NK-92 treated with Interleukin-12 subunit alpha and Interleukin-12 subunit beta, amount 100 ng/mL, for 24 hours (cell line): ENCODE measurements around the gene AGMO.
"Not testable (repeated sequence)": the region's sequence is repeated elsewhere in the genome, so short reads cannot be mapped to it uniquely, and the experiment has no call there.

ENCODE experiments used
- DNase-seq: peaks from one replicate; lab custom pipeline; 2025; lab: John Stamatoyannopoulos, UW

The AGMO gene

DNA sequence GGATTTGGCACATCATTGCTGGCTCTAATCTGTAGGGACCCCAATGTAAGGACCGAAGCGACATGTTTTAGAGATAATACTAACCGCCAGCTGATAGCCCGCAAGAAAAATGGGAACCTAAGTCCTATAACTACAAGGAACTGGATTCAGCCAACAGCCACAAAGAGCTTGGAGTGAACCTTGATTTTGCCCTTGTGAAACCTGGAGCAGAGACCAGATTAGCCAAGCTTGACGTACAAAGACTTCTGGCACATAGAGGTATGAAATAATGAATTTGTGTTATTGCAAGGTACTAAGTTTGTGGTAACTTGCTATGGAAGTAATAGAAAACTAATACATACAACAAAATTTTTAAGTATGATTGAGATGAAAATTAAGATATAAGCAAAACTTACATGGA, 246.9 kb downstream of the AGMO start:
- no peak for DNase-seq

DNA sequence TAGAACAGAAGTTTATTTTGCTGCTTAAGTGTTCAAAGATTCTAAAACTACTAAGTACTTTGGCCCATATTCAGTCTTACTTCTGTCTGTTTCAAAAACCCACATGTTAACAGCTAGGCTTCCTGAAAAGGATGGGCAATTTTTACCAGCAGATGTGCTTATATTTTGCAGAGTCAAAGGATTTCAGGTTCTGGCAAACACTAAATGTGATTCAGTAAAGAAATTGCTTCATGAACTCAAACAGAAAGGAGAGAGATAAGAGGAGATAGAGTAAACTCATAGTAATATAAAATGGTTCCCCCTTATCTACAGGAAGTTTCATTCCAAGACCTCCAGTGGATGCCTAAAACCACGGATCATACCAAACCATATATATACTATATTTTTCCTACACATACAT, 248.5 kb downstream of the AGMO start:
- DNase-seq = no peak

DNA sequence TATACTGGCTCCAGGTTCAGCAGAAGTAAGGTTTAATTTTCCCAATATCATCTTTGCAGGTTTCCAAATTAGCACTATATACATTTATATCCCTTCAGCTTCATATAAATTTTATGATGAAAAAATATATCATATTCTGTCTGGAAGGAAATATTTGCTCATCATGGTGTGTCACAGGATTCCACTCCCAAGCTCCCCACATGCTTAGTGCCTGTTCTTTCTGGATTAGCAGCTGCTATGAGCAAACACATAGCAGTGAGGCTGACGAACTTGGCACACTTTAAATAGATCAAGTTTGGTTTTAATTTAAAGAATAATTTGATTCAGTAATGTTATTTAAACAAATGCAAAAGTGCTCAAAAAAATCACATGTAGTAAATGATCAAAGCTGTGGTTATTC, 251.9 kb downstream of the AGMO start:
- DNase-seq = no peak

DNA sequence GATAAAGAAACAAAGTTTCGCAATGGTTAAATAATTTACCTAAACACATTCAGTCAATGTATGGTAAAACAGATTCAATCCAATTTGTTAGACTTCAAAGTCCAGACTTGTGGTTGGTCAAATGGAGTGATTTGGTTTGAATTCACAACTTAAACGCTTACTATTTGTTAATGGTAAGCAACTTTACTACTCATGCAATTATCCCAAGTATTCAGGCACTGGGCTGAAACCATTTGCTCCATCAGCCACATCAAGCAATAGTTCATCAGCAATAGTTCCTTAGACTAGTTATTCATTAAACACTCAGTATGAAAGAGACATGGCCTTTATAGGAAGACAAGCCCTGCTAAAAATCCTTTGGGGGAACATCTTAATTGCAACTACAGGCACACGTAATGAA, 253.0 kb downstream of the AGMO start:
- no peak for DNase-seq

DNA sequence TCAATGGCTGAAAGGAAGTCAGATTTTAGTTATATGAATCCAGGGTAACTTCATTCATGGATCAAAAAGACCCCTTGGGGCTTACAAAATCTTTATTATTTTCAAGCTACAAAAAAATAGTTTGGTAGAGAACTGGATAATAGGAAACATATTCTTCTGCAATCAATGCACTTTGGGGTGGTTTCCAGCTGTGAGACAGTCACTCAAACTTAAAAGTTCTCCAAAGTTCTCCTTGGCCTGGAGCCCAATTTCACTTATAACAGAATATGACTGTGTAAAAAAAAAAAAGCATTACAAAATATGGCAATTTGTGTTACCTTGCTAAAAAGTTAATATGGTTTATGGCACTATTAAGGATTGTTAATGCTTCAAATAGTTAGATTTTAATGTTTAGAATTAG, 255.5 kb downstream of the AGMO start:
- no peak for DNase-seq

DNA sequence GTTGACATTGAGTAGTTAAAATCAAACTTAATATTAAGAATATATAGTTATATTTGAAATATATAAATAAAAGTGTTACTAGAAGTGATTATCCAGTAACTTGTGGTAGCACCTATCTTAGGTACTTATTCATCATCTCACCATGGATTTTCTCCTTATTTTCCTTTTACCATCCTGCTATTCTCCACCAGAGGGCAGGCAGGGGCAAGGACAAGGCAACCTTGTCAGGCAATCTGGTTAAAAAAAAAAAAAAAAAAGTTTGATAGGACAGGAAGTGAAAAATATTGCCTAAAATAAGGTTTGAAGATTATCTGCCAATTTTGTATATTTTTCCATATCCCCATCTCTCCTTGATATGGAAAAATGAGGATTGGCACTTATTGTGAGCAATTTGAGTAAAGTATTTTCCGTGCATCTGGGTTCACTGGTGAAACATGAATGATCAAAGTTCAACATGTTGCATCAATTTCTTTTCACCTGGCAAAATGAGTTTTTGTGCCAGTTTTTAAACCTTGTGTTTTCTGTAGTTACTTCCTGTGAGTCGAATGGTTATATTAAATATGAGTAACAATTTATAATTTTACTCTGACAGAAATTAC, 256.7 kb downstream of the AGMO start:
- no peak for DNase-seq

DNA sequence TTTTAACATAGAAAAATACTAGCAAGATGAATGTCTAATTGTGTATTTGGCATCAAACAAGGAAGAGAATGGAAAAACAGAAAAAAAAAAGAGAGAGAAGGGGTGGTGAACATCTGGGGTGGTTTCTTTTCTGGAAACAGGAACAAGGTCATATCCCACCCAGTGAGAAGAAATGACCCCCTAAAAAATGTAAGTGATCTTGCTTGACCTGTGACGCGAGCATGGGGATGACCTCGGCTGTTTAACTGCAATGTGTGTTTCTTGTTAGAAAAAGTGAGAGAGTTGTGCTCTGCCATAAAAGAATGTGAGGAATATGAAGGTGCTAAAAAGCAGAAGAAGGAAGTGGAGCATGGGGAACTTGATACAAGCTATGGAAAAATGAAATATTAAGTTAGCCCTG, 258.5 kb downstream of the AGMO start:
- no peak for DNase-seq

DNA sequence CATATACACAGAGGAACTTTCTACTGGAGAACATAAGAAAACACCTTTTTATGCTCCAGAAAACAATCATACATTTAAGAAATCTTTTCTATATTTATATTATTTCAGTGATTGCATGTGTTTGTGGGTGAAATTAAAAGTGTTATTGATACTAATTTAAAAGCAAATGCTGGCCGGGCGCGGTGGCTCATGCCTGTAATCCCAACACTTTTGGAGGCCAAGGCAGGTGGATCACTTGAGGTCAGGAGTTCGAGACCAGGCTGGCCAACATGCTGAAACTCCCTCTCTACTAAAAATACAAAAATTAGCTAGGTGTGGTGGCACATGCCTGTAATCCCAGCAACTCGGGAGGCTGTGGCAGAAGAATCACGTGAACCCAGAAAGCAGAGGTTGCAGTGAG, 260.8 kb downstream of the AGMO start:
- DNase-seq = not testable (repeated sequence)

DNA sequence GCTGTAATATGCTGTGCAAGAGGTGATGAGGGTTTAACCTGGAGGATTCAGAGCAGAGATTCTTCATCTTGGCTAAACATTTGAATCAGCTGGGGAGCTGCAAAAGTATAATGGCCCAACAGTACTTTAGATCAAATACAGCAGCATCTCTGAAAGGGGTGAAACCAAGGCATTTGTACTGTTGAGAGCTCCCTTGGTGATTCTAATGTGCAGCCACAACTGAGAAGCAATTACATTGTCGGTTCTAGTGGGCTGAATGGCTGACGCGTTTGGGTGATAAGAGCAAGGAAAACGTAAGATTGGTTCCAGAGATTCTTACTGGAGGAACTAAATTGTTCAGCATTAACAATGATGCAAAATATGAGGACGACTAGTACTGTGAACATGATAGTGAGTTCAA, 269.7 kb downstream of the AGMO start:
- no peak for DNase-seq

DNA sequence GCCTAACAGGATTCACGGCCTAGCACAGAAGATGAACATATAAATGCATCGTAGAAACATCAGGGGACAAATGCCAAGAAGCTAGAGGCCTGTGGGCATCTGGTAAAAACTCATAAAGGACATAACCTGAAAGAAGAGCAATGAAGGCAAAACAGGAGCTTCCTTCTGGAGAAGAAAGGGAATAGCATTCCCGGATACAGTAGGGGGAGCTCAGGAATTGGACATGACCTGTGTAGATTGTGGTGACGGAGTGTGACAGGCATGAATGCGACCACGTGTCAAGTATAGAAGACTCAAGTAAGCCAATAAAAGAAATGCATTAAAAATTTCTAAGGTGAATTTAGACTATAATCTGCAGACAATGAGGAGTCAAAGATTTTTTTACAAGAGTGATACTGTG, 270.1 kb downstream of the AGMO start:
- DNase-seq = no peak

DNA sequence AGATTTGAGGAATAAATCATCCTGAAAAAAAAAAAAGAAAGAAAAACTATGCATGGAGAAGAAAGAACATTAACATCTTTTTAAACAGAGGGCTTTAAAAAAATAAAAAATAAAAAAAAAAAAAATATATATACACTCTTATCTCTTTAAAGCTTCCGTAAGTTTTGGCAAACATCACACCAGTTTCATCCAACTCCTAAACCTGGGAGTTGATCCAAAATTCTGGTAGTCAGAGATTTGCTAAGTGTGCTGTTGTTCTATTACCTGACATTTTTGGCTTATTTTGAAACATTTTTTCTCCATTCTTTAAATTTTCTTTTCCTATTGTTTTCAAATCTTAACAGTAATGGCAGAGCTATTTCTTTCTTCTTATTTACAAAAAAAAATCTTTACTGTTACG, 273.1 kb downstream of the AGMO start:
- no peak for DNase-seq

DNA sequence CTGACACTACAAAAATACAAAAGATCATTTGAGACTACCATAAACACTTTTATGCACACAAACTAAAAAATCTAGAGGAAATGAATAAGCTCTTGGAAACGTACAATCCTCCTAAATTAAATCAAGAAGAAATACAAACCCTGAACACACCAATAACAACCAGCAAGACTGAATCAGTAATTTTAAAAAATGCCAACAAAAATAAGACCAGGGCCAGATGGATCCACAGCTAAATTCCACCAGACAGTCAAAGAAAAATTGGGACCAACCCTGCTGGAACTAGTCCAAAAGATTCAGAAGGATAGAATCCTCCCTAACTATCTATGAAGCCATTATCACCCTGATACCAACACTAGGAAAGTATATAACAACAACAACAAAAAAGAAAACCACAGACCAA, 277.4 kb downstream of the AGMO start:
- DNase-seq = no peak

DNA sequence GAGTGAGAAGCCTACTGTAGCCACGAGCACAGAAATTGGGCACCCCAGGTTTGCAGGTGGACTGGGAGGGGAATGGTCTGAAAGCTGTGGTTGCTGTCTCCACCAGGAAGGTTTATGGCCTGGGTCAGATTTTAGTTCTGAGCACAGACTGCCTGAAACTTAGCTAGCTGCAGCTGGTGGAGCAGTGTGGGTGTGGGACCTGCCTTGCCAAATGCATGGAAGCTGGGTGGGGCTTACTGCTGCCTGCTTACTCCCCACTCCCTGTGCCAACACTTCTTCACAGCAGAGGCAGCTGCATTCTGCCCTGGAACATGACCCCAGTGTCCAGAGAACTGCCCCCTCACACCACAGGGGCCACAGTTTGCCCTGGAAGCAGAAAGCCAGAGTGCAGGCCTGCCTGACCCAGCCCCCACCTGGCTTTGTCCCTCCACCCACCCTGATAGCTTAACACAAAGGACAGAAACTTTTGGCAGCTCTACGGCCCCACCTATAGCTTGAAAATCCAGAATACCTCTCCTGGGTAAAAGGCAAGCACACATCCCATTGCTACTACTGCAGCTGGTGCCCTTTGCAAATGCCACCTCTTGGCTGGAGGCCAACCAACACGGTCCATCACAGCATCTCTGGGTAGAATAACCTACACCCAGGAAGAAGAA, 281.6 kb downstream of the AGMO start:
- no peak for DNase-seq

DNA sequence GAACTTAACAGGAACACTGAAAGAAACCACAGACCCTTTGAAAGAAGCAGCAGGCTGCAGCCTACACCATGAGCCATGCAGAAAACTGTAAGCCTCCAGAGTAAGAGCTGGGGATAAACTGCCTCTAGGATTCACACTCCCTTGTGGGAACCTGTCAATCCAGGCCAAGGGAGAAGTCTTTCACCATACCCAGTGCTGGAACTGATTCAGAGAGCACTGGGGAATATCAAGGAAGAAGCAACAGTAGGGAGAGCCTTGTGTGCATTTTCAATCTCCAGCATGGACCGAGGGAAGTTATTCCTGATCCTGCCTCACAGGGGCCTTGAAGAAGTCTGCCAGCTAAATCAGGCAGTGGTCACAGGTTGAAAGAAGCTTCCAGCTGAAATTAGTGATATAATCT, 282.2 kb downstream of the AGMO start:
- DNase-seq = no peak

DNA sequence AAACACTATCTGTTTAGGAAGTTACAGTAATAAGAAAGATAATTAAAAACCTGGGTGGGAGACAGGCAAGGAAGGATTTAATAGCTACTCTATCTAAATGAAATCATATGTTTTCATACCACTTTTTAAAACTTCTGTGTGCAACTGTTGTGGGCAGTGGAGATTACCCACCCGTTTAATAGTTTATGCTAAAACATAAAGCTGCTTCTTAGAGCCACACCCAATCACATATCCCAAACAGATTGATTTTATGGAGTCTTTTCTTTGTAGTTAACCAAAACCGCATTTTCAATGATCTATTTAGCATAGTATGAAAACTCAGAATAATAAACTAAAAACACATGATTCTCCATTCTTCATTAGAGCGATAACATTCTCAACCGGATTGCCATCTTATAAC, 304.1 kb downstream of the AGMO start:
- DNase-seq = no peak

DNA sequence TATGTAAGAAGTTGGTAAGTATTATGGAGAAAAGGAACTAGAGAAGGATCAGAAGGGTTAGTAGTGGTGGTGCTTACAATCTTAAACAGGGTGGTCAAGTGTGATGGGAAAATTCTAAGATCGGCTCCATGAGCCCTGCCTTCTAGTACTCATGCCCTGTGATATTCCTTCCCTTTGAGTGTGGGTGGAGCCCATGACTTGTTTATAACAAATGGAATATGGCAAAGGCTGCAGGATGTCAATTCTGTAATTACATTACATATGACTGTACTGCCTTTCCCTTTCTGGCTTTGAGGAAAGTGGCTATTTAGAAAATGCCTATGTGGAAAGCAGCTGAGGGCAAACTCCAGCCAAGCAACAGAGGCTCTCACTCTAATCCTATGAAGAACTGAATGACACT, 309.6 kb downstream of the AGMO start:
- no peak for DNase-seq

DNA sequence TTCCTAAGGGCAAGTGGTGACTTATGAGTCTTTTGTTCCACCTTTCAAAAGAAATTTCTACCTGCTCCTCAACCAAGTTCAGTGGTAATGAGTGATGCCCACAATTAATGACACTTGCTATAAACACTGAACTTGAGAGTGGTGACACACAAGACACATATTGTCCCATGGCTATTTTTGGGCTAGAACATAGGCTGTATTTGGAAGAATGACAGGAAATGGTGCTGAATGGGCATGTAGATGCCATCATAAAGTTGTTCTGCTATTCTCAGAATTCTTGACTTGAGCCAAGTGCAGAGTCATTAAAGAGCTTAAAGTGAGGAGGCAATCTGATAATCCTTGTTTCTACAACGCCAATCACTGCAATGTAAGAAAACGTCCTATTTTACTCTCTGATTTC, 313.3 kb downstream of the AGMO start:
- DNase-seq = no peak

DNA sequence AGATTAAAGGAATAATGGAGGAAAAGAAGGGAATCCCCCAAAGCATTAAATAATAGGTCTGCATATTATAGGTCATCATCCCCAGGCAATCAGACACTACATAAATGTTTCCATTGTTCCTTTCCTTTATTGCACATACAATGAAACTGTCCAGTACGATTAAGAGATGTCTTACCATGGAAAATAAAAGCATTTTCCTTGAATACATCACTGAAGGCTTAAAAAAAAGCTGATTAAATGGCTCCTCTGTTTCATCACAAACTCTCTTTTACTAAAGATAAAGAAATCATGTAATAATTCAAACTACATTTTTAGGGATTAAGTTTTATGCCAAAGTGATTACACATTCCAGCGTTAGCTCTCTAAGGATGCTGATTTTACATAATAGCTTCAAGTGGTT, 316.0 kb downstream of the AGMO start:
- DNase-seq = no peak

DNA sequence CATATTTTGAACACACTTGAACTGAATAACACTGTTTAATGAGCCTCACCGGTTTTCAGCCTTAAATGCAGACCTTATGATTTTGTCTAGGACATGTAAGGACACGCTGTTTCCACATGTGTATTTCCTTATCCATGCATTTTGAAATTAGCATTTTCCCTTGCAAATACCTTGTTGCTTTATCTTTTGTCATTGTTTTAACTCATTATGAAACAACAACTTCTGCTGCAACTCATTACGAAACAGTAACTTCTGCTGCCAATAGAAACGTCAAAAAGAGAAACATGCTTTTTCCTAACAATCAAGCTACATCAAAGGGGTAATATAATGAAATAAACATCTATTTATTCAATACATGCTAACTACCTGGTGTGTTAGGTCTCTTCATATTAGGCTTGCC, 322.0 kb downstream of the AGMO start:
- DNase-seq = no peak

DNA sequence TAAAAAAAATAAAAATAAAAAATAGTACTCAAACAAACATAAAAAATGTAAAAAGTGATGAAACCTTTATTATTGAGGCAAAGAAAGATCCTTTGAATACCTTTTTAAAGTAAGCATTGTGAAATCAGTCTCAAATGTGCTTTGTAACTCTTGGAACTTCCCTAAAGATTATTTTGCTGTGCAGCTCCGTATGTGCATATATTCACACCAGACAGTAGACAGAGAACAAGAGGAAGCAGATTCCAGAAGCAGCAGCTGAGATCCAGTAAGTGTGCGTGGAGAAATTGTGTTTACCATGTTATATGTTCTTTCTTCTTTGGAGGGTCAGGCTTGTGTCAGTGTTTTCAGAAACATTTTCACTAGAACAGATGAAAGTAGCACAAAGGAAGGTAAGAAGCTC, 324.9 kb downstream of the AGMO start:
- DNase-seq = no peak

DNA sequence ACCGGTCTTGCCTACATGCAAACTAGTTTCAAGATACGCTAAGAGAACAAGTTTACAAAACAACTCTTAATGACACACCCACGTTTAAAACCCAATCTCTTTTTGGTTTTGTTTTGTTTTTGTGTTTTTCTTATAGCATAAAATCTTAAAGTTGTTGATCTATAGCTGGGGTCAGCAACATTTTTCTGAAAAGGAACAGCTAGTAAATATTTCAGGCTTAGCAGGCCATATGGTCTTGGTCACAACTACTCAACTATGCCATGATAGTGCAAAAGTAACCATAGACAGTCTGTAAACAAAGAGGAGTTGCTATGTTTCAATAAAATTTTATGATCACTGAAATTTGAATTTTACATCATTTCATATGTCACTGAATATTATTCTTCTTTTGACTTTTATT, 327.4 kb downstream of the AGMO start:
- DNase-seq = no peak

DNA sequence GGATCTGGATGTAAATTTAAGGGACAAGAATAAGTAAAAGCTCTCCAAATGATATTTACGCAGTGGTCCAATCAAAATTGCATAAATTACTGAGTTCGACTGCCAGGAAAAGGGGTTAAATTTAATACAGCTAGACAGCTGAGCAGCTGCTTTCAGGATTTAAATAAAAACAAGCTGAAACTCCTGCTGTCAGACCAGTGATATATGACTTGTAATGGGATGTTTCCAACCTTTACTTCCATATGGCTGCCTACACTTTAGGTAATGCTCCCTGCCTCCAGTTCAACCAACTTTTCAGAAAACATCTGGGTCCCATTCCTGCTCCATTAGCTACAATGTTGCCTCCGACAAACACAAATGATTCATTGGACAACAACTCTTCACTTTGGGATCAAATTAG, 333.0 kb downstream of the AGMO start:
- DNase-seq = no peak

DNA sequence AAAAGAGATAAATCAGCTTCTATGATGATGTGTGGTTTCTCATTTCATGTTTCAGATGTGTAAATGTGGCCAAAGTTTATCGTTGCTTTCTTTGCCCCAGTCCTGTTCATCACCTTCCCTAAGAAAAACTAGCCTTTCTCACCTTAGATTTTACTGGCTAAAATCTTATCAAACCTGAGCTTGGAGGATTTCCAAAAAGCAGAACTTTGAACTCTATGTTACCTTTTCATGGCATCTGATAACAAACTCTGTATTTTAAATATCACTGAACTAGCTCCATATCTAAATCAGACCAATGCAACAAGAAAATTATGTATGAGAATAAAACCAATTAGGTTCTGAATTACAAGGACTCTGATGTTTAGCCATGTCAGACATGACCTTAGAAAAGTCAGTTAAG, 335.8 kb downstream of the AGMO start:
- no peak for DNase-seq

DNA sequence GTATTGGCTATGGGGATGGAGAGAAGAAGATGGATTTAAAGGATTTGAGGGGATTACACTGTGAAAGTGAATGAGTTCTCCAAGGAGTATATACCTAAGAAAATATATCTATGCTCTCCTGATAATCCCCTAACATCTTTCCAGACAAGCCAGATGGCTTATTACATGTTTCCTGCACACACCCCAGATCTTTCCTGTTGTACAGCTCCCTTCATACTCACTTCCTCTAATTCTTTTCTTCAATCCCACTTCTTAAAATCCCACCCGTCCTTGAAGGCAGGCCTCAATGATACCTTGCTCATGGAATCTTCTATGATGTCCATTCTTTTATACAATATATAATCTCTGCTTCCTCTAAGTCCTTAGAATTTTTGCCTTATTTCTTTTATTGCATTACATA, 342.1 kb downstream of the AGMO start:
- DNase-seq = no peak

DNA sequence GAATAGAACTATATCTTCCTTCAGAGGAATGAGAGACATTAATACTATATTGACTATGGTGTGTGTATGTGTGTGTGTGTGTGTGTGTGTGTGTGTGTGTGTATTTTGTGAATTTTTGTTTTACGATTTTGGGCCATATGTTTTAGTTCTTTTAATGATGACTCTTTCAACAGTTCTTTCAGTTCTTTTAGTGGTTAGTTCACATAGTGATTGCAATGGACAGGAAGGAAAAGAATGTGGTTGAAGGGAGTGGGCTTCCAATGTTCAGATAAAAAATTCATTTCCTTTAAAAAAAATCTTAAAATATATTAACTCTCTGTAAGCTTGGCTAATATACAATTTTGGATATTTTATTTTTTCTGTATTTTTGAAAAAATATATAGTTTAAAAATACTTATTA, 343.6 kb downstream of the AGMO start:
- no peak for DNase-seq
